Measurements from ENCODE around the gene POLN.

The POLN gene

DNA sequence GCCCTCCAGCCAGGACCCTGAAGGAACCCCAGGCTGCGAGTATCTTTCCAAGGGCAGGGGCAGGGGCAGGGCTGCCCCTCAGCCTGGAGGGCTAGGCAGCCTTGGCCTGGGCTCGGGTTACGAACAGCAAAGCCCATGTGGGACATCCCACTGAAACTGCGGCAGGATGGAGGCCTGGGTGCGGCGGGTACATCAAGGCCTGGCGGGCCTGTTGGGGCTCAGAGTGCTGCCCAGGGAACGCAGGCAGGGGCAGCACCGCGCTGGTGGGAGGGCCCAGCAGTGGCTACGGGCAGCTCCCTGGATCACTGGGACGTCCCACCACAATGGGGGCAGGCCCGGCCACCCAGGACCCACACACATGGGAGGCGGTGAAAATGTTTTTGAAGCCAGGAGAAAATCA, 171.9 kb downstream of the POLN start:
- DNase-seq (ENCODE audit: low read depth): no peak

DNA sequence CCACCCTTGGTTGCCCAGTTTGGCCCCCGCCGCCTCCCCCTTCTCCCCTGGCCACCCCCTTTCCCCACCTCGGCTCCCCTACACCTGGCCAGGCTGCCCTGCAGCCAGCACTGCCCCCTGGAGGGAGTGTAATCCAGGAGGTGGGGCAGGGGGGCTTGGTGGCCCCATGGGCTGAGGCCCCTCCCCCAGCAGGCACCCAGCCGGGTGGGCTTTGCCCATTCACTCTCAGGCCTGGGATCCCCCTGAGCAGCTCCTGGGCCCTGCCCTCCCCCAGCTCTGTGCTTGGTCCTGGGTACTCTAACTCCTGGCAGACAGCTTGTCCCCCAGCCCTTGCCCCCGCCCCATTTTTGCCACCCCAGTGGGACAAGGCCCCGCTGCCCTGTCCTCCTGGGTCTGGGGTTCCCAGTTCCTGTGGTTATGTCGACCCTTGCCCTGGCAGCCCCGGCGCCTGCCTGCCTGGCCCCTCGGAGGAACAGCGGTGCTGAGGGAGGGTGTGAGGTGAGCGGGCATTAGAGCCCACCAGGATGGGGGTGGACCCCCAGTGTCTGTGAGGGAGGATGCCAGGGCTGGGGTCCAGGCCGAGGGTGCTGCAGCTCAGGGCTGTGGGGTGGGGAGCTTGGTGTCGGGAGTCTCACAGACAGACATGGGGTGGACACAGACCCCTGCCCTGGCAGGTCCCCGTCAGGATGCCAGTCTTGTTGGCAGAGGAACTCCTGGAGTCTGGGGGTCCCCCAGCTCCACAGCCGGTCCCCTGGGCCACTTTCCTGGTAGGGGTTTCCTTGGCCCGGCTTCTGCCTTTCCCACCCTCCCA, 172.6 kb downstream of the POLN start:
- no peak for DNase-seq (ENCODE audit: low read depth)

DNA sequence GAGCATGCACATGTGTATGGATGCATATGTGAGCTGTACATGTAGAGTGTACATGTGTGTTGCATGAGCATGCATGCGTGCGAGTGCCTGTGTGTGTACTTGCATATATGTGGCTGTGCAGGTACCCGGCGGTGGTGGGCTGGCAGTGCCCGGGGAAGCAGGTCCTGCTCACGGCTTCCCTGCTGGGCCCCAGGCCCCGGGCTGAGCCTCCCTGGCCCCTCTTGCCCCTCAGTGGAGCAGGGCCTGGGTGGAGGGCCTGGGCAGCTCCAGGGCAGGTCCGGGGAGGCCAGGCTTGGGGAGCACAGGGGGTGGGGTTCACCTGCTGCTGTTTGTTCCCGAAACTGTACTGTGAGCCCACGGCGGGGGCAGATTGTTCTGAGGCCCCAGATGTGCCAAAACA, 173.4 kb downstream of the POLN start:
- DNase-seq (ENCODE audit: low read depth): no peak

GRCh38 chr4:2068198-2068470, 173.8 kb downstream of the POLN start:
- no peak for DNase-seq (ENCODE audit: low read depth)

DNA sequence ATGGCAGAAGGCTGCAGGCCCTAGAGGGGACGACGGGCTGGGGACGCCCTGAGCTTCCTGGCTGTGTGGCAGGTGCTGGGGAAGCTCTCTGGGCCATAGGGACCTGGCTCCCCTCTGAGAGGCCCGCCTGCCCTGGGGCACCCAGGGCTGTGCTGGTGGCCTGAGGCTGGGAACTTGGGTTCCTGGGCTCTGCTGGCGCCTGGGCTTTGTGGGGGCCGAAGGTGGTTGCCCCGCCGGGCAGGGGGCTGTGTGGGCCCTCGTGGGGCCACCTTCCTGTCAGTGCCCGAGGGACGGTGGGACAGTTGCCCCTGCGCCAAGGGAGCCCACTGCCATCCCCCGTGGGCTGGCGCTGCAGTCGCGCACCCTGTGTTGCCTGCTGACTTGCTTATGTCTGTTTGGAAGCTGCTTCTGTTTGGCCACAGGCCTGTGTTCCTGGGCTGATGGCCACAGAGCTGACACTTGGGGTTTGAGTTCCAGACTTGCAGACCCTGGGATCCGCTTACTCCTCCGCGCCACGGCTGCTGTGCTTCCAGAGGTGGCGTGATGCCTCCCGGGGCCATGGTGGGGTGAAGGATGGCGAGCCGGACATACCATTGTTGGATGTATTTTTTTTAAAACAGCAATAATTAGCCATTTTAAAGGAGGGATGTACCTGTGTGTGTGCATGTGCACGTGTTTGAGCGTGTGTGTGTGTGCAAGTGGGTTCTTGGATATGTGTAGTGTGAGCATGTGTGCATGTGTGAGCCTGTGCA, 174.3 kb downstream of the POLN start:
- DNase-seq (ENCODE audit: low read depth): no peak

DNA sequence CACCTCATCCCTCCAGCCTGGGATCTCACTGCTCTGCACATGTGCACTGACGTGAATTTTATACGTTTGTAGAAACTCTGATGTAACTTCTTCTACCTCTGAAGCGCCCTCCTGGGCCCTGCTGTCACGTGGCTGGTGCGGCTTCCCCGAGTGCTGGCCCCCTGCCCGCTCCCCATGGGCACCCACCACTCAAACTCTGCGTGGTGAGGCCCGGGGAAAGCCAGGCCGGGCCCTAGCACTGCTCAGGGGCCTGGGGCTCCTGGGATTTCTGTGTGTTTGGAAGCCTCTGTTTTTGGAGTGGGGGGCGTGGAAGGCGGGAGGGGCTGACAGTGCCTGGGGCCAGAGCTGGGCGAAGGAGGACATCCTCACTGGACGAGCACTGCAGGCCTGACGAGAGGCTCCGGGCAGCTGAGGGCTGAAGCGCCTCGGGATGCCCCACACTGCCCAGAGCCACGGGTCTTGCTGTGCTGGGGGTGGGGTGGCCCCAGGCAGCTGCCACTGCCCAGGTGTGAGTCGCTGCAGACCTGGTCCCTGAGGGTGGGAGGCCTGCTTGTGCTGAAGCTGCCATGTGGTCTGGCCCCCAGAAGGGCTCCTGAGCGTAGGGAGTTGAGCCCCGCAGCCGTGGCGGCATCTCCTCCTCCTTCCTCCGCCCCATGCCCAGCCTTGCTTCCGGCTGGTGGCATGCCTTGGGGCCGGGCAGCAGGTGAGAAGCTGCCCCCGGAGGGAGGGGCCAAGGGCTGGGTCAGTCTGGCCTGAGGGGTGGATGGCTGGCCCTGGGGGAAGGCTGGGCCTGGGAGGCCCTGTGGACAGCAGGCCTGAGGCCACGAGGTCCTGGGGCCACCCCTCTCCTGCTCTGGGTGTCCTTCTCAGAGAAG, 175.1 kb downstream of the POLN start:
- no peak for DNase-seq (ENCODE audit: low read depth)

- no peak for DNase-seq (ENCODE audit: low read depth)
Measured at GRCh38 chr4:2066011-2066551, 175.8 kb downstream of the POLN start.

DNA sequence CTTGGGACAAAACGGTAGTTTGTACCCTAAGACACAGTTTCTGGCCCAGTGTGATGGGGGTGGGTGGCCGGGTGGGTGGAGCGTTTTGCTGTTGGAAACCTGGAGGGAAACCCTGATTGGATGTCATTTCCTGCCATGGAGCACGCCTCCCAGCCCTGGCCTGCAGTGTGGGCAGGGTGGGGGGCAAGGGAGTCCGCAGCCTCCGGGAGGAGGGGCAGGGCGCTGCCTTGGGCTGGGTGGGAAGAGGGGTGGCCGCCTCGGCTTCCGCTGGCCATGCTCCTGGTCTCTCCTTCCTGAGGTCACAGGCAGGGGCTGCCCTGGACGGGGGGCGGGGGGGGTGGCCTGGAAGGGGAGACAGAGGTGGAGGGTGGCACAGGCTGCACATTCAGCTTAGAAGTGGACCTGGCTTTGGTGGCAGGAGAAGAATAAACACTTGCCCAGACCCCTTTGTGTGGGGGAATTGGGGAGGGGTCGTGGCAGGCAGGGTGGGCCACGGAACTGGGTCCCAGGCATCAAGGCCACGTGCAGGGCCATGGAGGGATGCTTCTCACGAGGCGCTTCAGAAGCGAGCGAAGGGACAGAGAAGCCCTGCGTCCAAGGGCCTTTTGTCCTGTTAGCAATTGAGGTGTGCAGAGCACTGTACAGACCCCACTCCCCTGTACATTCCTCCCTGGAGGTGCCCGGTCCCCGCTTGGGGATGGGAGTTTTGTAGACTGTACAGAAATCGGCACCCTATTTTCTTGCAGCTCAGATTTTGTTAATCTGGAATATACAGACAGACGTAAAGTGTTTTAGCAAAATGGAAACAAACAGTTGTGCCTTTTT, 176.6 kb downstream of the POLN start:
- DNase-seq (ENCODE audit: low read depth): no peak

DNA sequence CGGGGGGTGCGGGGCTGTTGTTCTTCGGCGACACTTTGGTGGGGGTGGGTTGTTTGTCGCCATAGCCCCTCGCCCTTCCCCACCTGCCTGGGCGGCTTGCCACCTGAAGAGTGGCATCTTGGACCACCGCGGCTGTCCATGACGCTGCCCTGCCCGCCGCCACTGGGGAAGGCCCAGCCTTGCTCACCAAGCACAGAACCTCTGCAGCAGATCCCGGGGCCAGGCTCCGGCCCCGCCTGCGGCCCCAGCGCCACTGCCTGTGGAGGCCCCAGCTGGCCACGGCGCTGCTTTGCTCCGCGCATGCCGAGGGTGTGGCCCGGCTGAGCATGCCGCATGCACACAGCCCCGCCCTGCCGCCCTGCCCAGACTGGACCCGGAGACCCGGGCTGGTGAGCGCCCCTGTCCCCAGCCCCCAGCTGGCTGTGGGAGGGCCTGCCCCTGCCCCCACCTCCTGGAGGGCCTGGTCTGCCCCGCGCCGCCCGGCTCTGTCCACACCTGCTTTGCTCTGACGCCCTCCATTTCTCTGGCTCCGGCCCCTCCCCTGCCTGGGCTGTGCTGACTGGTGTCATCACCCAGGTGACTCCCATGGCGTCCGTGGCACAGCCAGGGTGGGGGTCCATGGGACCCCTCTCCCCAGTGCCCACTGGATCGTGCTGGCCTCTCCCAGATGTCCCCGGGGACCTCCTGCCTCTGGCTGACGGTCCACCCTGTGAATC, 177.5 kb downstream of the POLN start:
- no peak for DNase-seq (ENCODE audit: low read depth)

DNA sequence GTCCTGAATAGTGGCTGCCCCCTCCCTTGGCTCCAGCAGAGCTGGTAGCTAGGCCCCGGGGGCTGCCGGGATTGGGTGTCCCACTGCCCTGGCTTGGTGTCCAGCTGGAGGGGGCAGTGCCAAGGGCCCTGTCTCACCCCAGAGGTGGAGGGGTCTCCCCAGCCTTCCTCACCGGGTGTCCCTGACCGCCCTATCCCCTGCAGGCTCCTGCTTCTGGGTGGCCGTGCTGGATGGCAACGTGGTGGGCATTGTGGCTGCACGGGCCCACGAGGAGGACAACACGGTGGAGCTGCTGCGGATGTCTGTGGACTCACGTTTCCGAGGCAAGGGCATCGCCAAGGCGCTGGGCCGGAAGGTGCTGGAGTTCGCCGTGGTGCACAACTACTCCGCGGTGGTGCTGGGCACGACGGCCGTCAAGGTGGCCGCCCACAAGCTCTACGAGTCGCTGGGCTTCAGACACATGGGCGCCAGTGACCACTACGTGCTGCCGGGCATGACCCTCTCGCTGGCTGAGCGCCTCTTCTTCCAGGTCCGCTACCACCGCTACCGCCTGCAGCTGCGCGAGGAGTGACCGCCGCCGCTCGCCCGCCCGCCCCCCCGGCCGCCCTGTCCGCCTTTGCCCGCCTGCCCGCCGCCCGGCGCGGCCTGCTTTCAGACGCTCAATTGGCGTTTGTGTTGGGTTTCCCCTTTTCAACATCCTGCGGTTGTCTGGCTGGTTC, 178.2 kb downstream of the POLN start:
- no peak for DNase-seq (ENCODE audit: low read depth)

- DNase-seq (ENCODE audit: low read depth): no peak
Measured at GRCh38 chr4:2062808-2063524, 179.0 kb downstream of the POLN start.

GRCh38 chr4:2062168-2062807, 179.6 kb downstream of the POLN start:
- DNase-seq (ENCODE audit: low read depth): no peak

GRCh38 chr4:2061186-2062131, 180.5 kb downstream of the POLN start:
- DNase-seq (ENCODE audit: low read depth): no peak

DNA sequence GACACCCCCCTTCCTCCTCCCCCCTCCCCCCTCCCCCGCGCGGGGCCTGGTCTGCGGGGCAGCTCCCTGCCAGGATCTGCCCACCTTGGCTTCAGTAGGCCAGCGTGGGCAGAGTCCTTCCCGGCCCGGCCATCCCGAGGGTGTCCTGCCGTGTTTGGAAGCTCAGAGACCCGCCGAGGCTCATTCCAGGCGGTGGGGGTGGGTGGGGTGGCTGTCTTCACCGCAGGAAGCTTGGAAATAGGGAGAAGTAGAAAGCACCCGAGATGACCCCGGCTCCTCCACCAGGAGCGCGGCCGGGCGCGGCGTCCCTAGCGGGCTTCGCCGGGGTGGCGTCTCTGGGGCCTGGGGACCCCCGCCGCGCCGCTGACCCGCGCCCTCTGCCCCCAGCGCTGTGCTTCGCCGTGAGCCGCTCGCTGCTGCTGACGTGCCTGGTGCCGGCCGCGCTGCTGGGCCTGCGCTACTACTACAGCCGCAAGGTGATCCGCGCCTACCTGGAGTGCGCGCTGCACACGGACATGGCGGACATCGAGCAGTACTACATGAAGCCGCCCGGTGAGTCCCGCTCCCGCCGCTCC, 181.2 kb downstream of the POLN start:
- no peak for DNase-seq (ENCODE audit: low read depth)

- no peak for DNase-seq (ENCODE audit: low read depth)
Measured at GRCh38 chr4:2059726-2060602, 182.0 kb downstream of the POLN start.

DNA sequence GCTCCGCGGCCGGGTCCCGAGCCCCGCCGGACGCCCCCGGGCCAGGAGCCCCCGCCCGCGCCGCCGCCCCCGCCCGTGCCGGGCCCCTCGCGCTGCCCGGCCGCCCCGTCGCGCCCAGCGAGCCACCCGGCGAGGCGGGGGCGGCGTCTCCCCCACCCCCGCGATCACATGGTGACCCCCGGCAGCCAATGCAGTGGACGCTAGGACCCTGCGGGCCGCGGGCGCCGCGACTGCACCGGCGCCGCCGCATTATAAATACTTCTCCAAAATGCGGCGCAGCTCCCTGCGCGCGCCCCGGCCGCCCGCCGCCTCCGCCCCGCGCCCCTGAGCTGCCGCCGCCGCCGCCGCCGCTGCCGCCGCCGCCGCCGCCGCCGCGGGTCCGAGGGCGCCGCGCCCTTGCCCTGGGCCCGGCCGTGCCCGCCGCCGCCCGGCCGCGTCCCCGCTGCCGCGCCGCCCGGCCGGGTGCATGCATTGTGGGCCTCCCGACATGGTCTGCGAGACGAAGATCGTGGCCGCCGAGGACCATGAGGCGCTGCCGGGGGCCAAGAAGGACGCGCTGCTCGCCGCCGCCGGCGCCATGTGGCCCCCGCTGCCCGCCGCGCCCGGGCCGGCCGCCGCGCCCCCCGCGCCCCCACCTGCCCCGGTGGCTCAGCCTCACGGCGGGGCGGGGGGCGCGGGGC, 182.7 kb downstream of the POLN start, which contains the start of gene NAT8L:
TSS of gene NAT8L (plus strand) at position 282 of the 680 bp plus-strand sequence. CDS start at position 467, 185 bp downstream.
- DNase-seq (ENCODE audit: low read depth): no peak

All from non-pigmented ciliary epithelial cell (primary cell).